Parathyroid adenoma (tissue), 2 donors: Measurements from ENCODE around the gene ZG16.
"Not testable (repeated sequence)": the region's sequence is repeated elsewhere in the genome, so short reads cannot be mapped to it uniquely, and the experiment has no call there.

Source experiments
- H2AFZ ChIP-seq: fragments of 300-600 bp; sonication (generic); one replicate; pipeline ENCODE4 v1.7.0; 2017; ENCODE audit warnings: antibody characterized with exemption, mild to moderate bottlenecking
- H3K27ac ChIP-seq: fragments of 300-600 bp; sonication (generic); one replicate; pipeline ENCODE4 v1.7.0; 2017
- H3K27me3 ChIP-seq: fragments of 300-600 bp; sonication (generic); one replicate; pipeline ENCODE4 v1.7.0; 2017; ENCODE audit warnings: low read length; ENCODE audit not compliant: control insufficient read depth, insufficient read depth
- H3K36me3 ChIP-seq: fragments of 300-600 bp; sonication (generic); one replicate; pipeline ENCODE4 v1.7.0; 2017; ENCODE audit warnings: low read length; ENCODE audit not compliant: control insufficient read depth, insufficient read depth
- H3K4me1 ChIP-seq: fragments of 300-600 bp; sonication (generic); one replicate; pipeline ENCODE4 v1.7.0; 2017; ENCODE audit warnings: control low read depth
- H3K4me2 ChIP-seq: fragments of 300-600 bp; sonication (generic); one replicate; pipeline ENCODE4 v1.7.0; 2017; ENCODE audit warnings: low read length
- H3K4me3 ChIP-seq: fragments of 300-600 bp; sonication (generic); one replicate; pipeline ENCODE4 v1.7.0; 2017; ENCODE audit warnings: low read depth, low read length
- H3K79me2 ChIP-seq: fragments of 300-600 bp; sonication (generic); one replicate; pipeline ENCODE4 v1.7.0; 2017; ENCODE audit warnings: control low read depth
- H3K9ac ChIP-seq: fragments of 300-600 bp; sonication (generic); one replicate; pipeline ENCODE4 v1.7.0; 2017; ENCODE audit warnings: mild to moderate bottlenecking
- H3K9me3 ChIP-seq: fragments of 300-600 bp; sonication (generic); one replicate; pipeline ENCODE4 v1.7.0; 2017; ENCODE audit warnings: low read length; ENCODE audit not compliant: control insufficient read depth
- CTCF ChIP-seq: fragments of 300-600 bp; sonication (generic); IDR thresholded peaks from one replicate; pipeline ENCODE4 v1.7.0; 2017; ENCODE audit warnings: antibody characterized with exemption, mild to moderate bottlenecking
- donor health status: primary hyperparathyroidism.

Gene ZG16, protein sequence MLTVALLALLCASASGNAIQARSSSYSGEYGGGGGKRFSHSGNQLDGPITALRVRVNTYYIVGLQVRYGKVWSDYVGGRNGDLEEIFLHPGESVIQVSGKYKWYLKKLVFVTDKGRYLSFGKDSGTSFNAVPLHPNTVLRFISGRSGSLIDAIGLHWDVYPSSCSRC

DNA sequence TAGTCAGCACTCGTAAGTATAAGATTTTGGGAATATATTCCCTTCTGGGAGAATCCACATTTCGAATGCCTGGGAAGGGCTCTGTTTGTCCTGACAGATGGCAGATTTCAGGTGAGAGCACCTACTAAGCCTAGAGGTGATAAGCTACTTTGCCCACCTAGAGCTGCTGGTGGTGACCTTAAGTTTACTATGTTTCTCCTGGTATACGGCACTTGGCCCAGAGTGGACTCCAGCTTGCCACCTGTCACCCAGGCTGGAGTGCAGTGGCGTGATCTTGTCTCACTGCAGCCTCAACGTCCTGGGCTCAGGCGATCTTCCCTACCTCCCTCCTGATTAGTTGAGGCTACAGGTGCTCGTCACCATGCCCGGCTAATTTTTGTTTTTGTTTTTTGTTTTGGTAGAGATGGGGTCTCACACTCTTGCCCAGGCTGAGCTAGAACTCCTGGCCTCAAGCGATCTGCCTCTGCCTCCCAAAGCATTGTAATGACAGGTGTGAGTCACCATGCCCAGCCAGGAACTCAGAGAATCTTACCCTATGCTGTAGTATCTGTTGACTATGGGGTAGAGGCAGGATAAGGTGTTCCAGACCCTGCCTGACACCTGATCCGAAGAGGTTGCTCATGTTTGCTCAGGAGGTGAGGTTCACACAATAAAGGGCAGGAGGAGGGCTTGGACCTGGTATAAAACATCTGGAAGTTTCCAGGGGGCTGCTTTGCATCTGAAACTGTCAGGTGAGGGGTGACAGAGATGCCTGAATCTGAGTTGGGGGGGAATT is at the start of gene ZG16:
ZG16 (plus strand) TSS at position 681 of the 775 bp plus-strand sequence. CDS start 1,011 bp downstream, outside the sequence.
- no peak within 1 kb of the TSS for H3K9ac ChIP-seq

GRCh38 chr16:29729116-29729521 is 48.9 kb upstream of the ZG16 start:
- Histone ChIP-seq H2AFZ (peak overlapping the region; percentile 68), H3K4me1 (no peaks in the 10 kb centered on the region), H3K27me3 (no peaks in the 10 kb centered on the region), H3K4me2 (no peak overlapping the region), H3K4me3 (no peak overlapping the region), H3K9ac (no peak overlapping the region), H3K79me2 (no peaks in the 10 kb centered on the region), H3K36me3 (no peaks in the 10 kb centered on the region), H3K27ac (no peak overlapping the region), H3K9me3 (no peaks in the 10 kb centered on the region)
- peak; percentile 70 for TF ChIP-seq CTCF

More for the DNA sequence above, at the start of gene ZG16:
- H3K27ac ChIP-seq: no peak within 1 kb of the TSS
- no peaks in the 10 kb centered on the region for H3K36me3 ChIP-seq
- H3K79me2 ChIP-seq: no peaks in the 10 kb centered on the region
- TF ChIP-seq CTCF: no peak
- no peak within 1 kb of the TSS for H3K4me3 ChIP-seq
- no peaks in the 10 kb centered on the region for H3K4me1 ChIP-seq
- no peak within 1 kb of the TSS for H2AFZ ChIP-seq
- no peak within 1 kb of the TSS for H3K4me2 ChIP-seq
- H3K27me3 ChIP-seq: no peaks in the 10 kb centered on the region
- no peaks in the 10 kb centered on the region for H3K9me3 ChIP-seq

DNA sequence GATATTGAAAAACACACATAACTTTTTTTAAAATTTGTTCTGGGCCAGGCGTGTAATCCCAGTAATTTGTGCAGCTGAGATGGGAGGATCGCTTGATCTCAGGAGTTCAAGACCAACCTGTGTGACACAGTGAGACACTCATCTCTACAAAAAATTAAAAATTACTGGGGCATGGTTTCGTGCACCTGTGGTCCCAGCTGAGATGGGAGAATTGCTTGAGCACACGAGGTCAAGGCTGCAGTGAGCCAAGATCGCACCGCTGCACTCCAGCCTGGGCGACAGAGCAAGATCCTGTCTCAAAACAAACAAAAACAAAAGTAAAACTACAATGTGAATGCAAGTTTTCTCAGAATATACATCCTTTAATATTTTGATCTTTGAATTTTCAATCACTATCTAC is 47.4 kb upstream of the ZG16 start:
- H3K4me2 ChIP-seq: no peak overlapping the region
- no peaks in the 10 kb centered on the region for H3K36me3 ChIP-seq
- H3K9ac ChIP-seq: no peak overlapping the region
- H3K27me3 ChIP-seq: no peaks in the 10 kb centered on the region
- no peak for TF ChIP-seq CTCF
- no peak overlapping the region for H2AFZ ChIP-seq
- no peaks in the 10 kb centered on the region for H3K4me1 ChIP-seq
- H3K27ac ChIP-seq: no peak overlapping the region
- no peaks in the 10 kb centered on the region for H3K9me3 ChIP-seq
- H3K4me3 ChIP-seq: no peak overlapping the region
- H3K79me2 ChIP-seq: no peaks in the 10 kb centered on the region

GRCh38 chr16:29731768-29732601 is 46.1 kb upstream of the ZG16 start:
- not testable (repeated sequence) for H3K9ac ChIP-seq, H3K4me2 ChIP-seq, H3K4me3 ChIP-seq, H3K27me3 ChIP-seq, H3K9me3 ChIP-seq, H3K36me3 ChIP-seq, H2AFZ ChIP-seq, H3K27ac ChIP-seq, H3K79me2 ChIP-seq
- H3K4me1 ChIP-seq: peaks cover 11% of the 10 kb centered on the region

DNA sequence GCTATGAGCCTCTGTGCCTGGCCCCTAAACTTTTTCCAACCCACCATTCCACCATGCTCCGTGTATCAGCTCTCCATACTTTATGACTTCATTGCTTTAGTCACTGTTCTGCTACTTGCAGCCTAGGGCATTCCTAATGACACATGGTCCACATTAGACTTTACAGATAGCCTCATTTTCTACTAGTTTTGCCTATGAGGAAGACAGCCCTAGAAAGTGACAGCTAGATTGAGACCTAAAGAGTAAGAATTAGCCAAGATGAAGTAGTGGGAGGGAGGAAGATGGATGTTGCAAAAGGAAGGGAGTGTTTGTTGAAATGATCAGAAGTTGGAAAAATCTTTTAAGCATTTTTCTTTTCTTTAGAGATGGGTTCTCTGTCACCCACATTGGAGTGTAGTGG is 43.3 kb upstream of the ZG16 start:
- Histone ChIP-seq H3K79me2 (no peaks in the 10 kb centered on the region), H2AFZ (no peak overlapping the region), H3K9ac (no peak overlapping the region), H3K9me3 (no peaks in the 10 kb centered on the region), H3K27ac (no peak overlapping the region), H3K4me2 (no peak overlapping the region), H3K36me3 (no peaks in the 10 kb centered on the region), H3K4me1 (peaks cover 12% of the 10 kb centered on the region), H3K4me3 (no peak overlapping the region), H3K27me3 (no peaks in the 10 kb centered on the region)
- TF ChIP-seq CTCF: no peak
